Activated T-helper 1 cell treated with anti-CD3 and anti-CD28 coated beads, Interleukin-12 subunit alpha, Interleukin-12 subunit beta, Interleukin-2, Interleukin-4 antibody, amounts not matched to agents 30 ng/mL and 10 ng/mL and 1 ng/mL, durations not matched to agents 14 hours and 24 hours and 36 hours (primary cell): ENCODE data around the gene GPSM3. TPM values are rescaled to one million over a fixed set of nuclear protein-coding genes. Genes with fewer than 3 reads are reported as not detected.
"Not testable (repeated sequence)": the region's sequence is repeated elsewhere in the genome, so short reads cannot be mapped to it uniquely, and the experiment has no call there.

ENCODE experiments used
- DNase-seq: peaks from one replicate; pipeline ENCODE4 v3.0.0; 2021; ENCODE audit warnings: low spot score
- H3K27ac Mint-ChIP-seq: one replicate; pipeline ENCODE4 v1.8.0; 2021; ENCODE audit warnings: mild to moderate bottlenecking, mixed read lengths
- H3K27me3 Mint-ChIP-seq: one replicate; pipeline ENCODE4 v1.8.0; 2022; ENCODE audit warnings: mild to moderate bottlenecking, moderate library complexity, mixed read lengths; ENCODE audit not compliant: insufficient read depth
- H3K36me3 Mint-ChIP-seq: one replicate; pipeline ENCODE4 v1.8.0; 2021; ENCODE audit warnings: low read depth, mixed read lengths
- H3K4me1 Mint-ChIP-seq: one replicate; pipeline ENCODE4 v1.8.0; 2021; ENCODE audit warnings: low read depth, mixed read lengths
- H3K4me3 Mint-ChIP-seq: one replicate; pipeline ENCODE4 v1.8.0; 2021; ENCODE audit warnings: mild to moderate bottlenecking, moderate library complexity, mixed read lengths
- H3K9me3 Mint-ChIP-seq: one replicate; pipeline ENCODE4 v1.8.0; 2021; ENCODE audit warnings: mixed read lengths
- intact Hi-C: fragments of 100-400 bp; cut with micrococcal nuclease; formaldehyde crosslinking; loops from one replicate; pipeline ENCODE4 v1.15.1; 2024
- total RNA-seq: library from RNA; stranded (reverse); gene quantifications from 2 replicates; pipeline ENCODE4 v1.2.3, GENCODE V29; 2022

GPSM3 gene
- total RNA-seq, 1 donor from 2014 or later, result 84.7 TPM

DNA sequence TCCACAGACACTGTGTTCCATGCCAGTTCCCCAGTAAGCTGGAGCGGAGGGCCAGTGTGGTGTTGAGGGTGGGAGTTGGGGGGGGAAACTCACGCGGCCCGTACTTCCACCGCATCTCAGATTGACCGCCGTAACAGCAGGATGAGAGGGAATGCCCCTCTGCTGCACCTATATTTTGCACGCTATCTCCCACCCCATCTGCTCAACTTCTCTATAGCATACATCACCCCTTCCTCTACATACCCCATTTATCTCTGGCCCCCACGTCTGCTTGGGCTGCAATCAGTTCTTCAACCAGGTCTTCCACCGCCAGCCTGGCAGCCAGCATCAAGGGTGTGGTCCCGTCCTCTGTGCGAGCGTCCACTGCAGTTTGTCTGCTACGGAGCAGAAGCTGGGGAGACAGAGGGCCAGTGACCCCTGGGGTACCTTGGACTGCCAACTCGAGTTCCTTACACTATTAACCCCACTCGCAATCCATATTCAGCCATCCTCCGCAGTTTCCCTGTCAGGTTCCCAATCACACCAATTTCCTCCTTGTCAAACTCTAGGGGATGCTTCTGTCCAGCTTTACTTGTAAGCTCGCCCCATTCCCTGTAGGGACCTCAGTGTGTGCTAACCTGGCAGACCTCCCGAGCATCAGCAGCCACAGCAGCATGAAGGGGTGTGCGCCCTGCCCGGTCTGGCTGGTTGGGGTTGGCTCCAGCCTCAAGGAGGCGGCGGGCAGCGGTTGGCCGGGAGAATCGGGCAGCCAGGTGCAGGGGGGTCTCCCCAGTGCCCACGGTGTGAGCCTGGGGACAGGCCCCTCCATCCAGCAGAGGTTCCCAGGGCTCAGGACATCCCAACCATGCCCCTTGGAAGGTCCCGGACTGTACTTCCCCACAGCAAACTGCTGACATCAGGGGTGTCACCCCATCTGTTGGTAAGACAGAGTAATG, 4.5 kb upstream of the GPSM3 start:
- intact Hi-C loops, result loop anchor here (5.0 kb wide), 3 partner anchors 60 to 1195 kb away; partner anchors contain the start of genes KIFC1, NELFE and SKIC2
- Mint-ChIP-seq H3K27me3 (peaks cover 5% of the 10 kb centered on the region), H3K36me3 (no peaks in the 10 kb centered on the region)

DNA sequence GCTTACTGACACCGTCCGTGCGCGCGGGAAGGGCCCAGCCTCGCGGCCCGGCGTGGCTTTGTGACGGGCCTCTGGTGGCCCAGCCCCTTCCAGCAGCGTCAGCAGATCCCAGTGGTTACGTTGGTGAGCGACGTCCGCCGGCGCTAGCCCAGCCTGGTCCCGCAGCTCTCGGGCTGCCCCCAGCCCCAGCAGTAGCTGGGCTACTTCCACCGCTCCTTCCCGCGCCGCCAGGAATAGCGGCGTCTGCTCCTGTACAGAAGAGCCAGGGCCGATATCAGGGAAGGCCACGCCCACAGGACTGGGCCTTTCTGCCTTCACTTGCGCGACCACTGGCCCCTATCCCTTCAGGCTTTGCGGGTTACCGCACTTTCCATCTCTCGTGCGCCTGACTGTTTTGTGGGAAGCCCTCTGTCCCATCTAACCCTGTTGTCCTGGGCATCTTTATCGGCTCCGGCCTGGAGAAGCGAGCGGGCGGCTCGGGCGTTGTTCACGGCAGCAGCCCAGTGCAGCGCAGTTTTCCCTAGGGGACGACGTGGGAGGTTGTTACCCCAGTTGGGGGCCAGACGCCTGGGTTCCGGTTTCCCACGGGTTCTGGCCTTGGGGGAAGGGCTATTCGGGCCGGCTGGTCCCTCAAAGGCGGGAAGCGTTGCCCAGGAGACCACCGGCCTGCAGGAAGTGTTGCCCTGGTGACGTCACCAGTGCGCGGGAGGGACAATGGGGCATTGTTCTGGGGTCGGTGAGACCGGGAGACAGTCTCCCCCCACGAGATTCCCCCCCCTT, 3.6 kb upstream of the GPSM3 start:
- H3K4me1 Mint-ChIP-seq, result peaks cover 46% of the 10 kb centered on the region
- H3K9me3 Mint-ChIP-seq, result no peaks in the 10 kb centered on the region
- H3K36me3 Mint-ChIP-seq, result no peaks in the 10 kb centered on the region
- intact Hi-C loops, result loop anchor here (1.0 to 5.0 kb wide), 13 partner anchors 18 to 1196 kb away; partner anchors contain the start of genes BRD2, FKBPL, KIFC1 and NELFE
- peak overlapping the region; percentile 98 for H3K27ac Mint-ChIP-seq
- peak overlapping the region; percentile 97 for H3K4me3 Mint-ChIP-seq
- H3K27me3 Mint-ChIP-seq, result peaks cover 4% of the 10 kb centered on the region
- DNase-seq, result peak; percentile 44

More for the DNA sequence above, 4.5 kb upstream of the GPSM3 start:
- Mint-ChIP-seq H3K9me3 (no peaks in the 10 kb centered on the region), H3K4me3 (peak overlapping the region; percentile 97), H3K4me1 (peaks cover 39% of the 10 kb centered on the region), H3K27ac (peak overlapping the region; percentile 98)
- DNase-seq, result no peak

DNA sequence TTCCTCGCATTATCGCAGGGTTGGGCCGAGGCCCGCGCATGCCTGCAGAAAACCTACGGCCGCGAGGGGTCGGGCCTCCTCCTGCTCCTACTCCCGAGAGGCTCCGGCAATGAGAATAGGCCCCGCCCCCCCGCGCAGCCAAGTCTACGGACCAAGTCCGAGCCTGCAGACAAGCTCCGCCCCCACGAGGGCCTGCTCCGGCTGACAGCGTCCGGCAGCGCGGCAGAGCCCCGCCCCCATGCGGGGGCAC, 3.1 kb upstream of the GPSM3 start:
- H3K27me3 Mint-ChIP-seq, result peaks cover 2% of the 10 kb centered on the region
- no peaks in the 10 kb centered on the region for H3K9me3 Mint-ChIP-seq
- H3K4me3 Mint-ChIP-seq, result peak overlapping the region; percentile 97
- intact Hi-C loops, result loop anchor here (1.0 to 5.0 kb wide), 13 partner anchors 17 to 1197 kb away; partner anchors contain the start of genes BRD2, FKBPL, KIFC1 and NELFE
- H3K27ac Mint-ChIP-seq, result peak overlapping the region; percentile 98
- H3K4me1 Mint-ChIP-seq, result peaks cover 48% of the 10 kb centered on the region
- H3K36me3 Mint-ChIP-seq, result no peaks in the 10 kb centered on the region
- DNase-seq, result peak; percentile 100

DNA sequence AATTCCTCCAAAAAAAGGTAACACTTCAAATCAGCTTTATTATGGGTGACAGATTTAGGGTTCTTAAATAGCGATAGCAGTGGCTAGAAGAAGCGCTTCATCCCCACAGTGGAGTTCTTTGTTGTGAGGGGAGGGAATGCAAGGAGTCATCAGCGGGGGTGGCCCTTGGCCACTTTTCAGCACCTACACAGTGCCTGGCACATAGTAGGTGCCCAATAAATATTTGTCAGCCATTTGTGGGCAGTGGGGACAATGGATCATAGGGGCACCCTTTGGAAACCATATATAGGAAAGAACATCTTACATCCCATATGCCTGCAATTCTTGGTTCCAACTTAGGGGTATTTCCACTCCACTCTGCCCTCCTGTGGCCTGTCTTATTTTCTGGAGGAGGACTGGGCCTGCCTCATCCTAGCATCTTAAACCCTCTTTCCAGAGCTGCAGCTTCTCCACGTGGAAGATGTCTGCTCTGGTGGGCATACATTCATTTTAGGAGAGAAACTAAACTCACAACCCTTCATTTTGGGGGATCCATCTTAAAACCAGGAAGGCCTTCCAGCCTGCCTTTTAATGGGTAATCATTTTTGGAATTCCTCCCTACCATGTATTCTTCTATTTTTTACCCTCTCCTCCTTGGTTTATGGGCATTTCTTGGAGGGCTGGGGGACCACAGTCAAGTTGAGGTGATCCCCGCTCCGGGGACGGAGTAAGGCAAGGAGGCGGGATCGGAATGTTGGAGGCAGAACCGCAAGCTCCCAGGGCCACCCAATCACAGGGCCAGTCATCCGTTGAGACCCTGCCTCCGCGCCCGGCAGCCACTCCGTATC, 2.6 kb upstream of the GPSM3 start:
- peak overlapping the region; percentile 98 for H3K27ac Mint-ChIP-seq
- H3K4me3 Mint-ChIP-seq, result peak overlapping the region; percentile 97
- peaks cover 2% of the 10 kb centered on the region for H3K27me3 Mint-ChIP-seq
- DNase-seq, result no peak
- no peaks in the 10 kb centered on the region for H3K36me3 Mint-ChIP-seq
- no peaks in the 10 kb centered on the region for H3K9me3 Mint-ChIP-seq
- intact Hi-C loops, result loop anchor here (1.0 to 5.0 kb wide), 15 partner anchors 17 to 1197 kb away; partner anchors contain the start of genes BRD2, EHMT2, FKBPL and KIFC1
- H3K4me1 Mint-ChIP-seq, result peaks cover 48% of the 10 kb centered on the region

DNA sequence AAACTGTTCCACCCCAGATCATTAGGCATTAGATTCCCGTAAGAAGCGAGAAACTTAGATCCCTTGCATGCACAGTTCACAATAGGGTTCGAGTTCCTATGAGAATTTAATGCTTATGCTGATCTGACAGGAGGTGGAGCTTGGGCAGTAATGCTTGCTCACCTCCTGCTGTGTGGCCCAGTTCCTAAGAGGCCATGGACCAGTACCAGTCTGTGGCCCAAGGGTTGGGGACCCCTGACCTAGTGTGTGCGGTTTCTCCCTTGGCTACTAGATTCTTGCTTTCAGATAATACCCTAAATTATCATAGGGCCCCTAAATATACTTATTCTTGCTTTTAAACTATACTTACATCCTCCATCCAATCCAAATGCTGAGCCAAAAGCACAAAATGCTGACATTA, 1.9 kb upstream of the GPSM3 start:
- Mint-ChIP-seq H3K4me1 (peaks cover 48% of the 10 kb centered on the region), H3K4me3 (peak overlapping the region; percentile 97)
- intact Hi-C loops, result loop anchor here (2.0 to 5.0 kb wide), 6 partner anchors 76 to 774 kb away; partner anchors contain the start of genes BRD2, EHMT2, PRRC2A and TAP1

DNA sequence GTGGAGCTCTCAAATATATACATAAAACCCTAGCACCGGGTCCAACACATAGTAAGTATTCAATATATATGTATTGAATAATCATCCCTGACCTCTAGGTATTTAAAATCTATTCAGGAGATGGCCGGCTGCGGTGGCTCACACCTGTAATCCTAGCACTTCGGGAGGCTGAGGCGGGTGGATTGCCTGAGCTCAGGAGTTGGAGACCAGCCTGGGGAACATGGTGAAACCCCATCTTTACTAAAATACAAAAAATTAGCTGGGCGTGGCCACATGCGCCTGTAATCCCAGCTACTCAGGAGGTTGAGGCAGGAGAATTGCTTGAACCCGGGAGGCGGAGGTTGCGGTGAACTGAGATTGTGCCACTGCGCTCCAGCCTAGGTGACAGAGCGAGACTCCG, 653 bp upstream of the GPSM3 start:
- intact Hi-C loops, result loop anchor here (5.0 kb wide), 2 partner anchors 296 to 381 kb away; partner anchors contain the start of gene EHMT2
- H3K36me3 Mint-ChIP-seq, H3K27me3 Mint-ChIP-seq, DNase-seq, H3K9me3 Mint-ChIP-seq: not testable (repeated sequence)
- Mint-ChIP-seq H3K4me1 (peaks cover 59% of the 10 kb centered on the region), H3K4me3 (peak overlapping the region; percentile 97), H3K27ac (peak overlapping the region; percentile 97)

More for the DNA sequence above, 1.9 kb upstream of the GPSM3 start:
- DNase-seq, result no peak
- no peaks in the 10 kb centered on the region for H3K9me3 Mint-ChIP-seq
- H3K27me3 Mint-ChIP-seq, result peaks cover 2% of the 10 kb centered on the region
- no peak overlapping the region for H3K27ac Mint-ChIP-seq
- no peaks in the 10 kb centered on the region for H3K36me3 Mint-ChIP-seq

DNA sequence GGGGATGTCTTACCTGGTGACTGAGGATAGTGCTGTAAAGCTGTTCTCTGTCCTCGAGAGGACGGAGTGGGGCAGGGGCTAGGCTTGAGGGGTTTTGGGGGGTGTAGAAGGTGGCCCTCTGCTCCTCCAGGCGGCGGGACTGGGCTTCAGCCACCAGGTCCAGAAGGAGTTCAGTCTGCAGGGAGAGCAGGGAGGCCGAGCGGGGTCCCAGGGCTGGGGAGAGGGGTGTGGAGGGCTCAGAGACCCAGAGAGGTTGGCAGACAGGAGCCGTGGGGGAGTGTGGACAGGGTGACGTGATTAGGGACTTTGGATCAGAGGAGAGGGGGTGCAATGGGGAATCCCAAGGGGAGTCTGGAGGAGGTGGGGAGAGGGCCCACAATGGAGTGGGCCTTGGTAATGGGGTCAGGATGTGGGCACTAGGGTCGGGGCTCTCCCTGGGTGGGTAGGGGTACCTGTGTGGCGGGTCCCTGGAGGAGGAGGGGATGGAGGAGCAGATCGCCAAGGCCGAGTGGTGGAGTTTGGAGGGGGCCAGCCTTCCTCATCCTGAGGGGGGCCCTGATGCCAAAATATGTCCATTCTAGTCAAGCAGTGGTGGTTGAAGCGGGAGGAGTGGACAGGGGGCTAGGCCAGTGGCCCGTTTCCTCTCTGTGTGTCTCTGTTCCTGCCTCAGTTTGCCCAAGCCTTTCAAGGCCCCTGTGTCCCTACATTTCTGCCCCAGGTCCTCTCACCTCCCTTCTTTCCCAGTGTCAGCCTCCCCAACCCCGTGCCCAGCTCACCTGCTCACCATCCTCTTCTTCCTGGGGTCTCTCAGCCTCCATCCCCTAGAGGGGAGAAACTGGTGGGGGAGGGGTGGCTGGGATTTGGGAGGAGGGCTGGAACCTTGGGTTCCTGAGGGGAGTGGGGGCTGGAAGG, 491 bp downstream of the GPSM3 start:
- Mint-ChIP-seq H3K4me1 (peaks cover 67% of the 10 kb centered on the region), H3K27ac (peak overlapping the region; percentile 97), H3K9me3 (no peaks in the 10 kb centered on the region), H3K36me3 (peaks cover 14% of the 10 kb centered on the region), H3K27me3 (no peaks in the 10 kb centered on the region), H3K4me3 (peak overlapping the region; percentile 97)
- intact Hi-C loops, result loop anchor here (5.0 kb wide), 2 partner anchors 295 to 380 kb away; partner anchors contain the start of gene EHMT2
- no peak for DNase-seq

DNA sequence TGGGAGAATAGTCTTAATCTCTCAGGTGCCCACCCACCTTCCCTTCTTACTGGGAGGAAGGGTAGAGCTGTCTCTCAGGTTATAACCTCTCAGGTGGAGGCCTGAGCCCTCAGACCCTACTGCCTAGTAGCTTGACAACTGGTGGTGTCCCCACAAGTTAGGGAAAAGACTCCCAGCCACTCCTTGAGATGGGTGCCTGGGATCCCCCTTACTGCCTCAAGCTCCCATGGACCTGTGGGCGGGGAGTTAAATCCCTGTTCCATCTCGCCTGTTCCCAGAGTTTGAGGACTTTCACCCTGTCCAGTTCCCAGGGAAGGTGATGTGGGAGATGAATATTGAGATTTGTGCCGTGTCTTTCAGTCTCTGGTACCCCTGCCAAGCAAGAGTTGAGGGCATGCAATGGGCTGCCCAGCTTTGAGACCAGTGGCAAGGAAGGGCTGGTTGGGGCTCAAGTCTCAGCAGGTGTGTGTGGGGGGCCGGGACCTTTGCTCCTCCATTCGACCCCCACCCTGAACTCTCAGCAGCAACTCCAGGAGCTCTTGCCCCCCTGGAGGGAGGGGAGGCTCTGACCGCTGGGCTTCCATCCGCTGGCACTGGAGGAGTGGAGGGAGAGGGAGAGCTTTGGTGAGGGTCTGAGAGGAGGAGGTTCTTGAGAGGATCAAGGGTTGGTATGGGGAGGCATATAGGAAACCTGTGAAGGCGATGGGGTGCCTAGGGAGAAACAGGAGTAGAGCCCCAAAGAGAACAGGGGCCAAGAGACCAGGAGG, 1.3 kb downstream of the GPSM3 start:
- peak overlapping the region; percentile 97 for H3K27ac Mint-ChIP-seq
- peaks cover 23% of the 10 kb centered on the region for H3K36me3 Mint-ChIP-seq
- intact Hi-C loops, result loop anchor here (1.0 to 5.0 kb wide), 4 partner anchors 13 to 379 kb away; partner anchors contain the start of genes EHMT2, FKBPL and RNF5
- peak overlapping the region; percentile 97 for H3K4me3 Mint-ChIP-seq
- no peaks in the 10 kb centered on the region for H3K9me3 Mint-ChIP-seq
- peaks cover 67% of the 10 kb centered on the region for H3K4me1 Mint-ChIP-seq
- H3K27me3 Mint-ChIP-seq, result no peaks in the 10 kb centered on the region
- no peak for DNase-seq

DNA sequence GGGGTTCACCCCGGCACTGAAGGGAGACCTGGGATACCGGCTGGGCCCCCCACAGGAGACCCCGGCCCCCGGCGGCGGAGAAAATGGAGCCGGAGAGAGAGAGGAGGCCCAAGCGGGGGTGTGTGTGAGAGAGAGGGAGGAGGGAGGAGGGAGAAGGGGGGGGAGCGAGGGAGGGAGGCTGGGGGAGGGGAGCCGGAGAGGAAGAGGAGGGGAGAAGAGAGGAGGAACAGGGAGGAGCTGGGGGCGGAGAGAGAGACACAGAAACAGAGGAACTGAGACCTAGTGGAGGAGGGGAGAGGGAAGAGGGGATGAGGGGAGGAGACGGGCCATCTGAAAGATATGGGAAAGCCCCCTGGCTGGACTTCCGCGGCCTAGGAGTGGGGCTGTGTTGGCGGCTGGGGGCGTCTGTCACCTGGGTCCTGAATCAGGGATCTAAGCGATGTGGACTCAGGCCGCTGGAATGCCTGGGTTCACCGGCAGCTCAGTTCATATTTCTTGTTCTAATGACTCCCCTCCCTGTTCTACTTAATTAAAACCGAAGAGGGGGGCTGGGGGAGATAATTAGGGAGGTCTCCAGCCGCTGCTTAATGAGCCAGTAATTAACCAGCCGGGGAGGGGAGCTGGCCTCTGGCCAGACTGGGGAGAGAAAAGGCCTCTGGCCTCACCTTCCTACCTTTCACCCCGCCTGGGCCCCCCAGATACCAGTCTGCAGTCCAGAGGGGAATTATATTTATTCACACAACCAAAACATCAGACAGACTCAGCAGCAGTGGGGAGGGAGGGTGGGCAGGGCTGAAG, 2.2 kb downstream of the GPSM3 start, which contains the start of gene PBX2:
PBX2 (minus strand) TSS at position 149 of the 798 bp plus-strand sequence. CDS start 287 bp downstream, outside the sequence.
- DNase-seq, result peak; percentile 75
- intact Hi-C loops, result loop anchor here (1.0 to 5.0 kb wide), 4 partner anchors 12 to 378 kb away; partner anchors contain the start of genes EHMT2, FKBPL and RNF5
- H3K27ac Mint-ChIP-seq, result peak within 1 kb of the TSS; percentile 97
- no peaks in the 10 kb centered on the region for H3K27me3 Mint-ChIP-seq
- peaks cover 27% of the 10 kb centered on the region for H3K36me3 Mint-ChIP-seq
- peaks cover 72% of the 10 kb centered on the region for H3K4me1 Mint-ChIP-seq
- peak within 1 kb of the TSS; percentile 97 for H3K4me3 Mint-ChIP-seq
- no peaks in the 10 kb centered on the region for H3K9me3 Mint-ChIP-seq

DNA sequence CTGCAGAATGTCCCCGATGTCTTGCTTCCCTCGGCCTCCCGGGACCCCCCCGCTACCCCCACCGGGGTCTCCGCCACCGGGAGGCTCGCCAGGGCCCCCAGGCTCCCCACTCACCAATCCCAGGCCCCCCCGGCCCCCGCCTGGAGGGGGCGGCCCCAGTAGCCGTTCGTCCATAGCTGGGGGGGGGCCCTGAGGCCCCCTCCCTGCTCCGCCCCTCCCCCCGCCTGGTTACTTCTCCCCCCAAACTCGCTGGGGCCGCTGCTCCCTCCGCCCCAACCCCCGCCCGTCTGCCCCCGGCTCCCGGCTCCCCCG, 2.7 kb downstream of the GPSM3 start:
- DNase-seq, result no peak
- Mint-ChIP-seq H3K27ac (peak overlapping the region; percentile 83), H3K27me3 (no peaks in the 10 kb centered on the region), H3K4me3 (peak overlapping the region; percentile 82), H3K36me3 (peaks cover 27% of the 10 kb centered on the region), H3K4me1 (peaks cover 66% of the 10 kb centered on the region), H3K9me3 (no peaks in the 10 kb centered on the region)
- intact Hi-C loops, result loop anchor here (1.0 to 5.0 kb wide), 4 partner anchors 11 to 377 kb away; partner anchors contain the start of genes EHMT2, FKBPL and RNF5
